ENCODE data around the gene LGALS7.

DNA sequence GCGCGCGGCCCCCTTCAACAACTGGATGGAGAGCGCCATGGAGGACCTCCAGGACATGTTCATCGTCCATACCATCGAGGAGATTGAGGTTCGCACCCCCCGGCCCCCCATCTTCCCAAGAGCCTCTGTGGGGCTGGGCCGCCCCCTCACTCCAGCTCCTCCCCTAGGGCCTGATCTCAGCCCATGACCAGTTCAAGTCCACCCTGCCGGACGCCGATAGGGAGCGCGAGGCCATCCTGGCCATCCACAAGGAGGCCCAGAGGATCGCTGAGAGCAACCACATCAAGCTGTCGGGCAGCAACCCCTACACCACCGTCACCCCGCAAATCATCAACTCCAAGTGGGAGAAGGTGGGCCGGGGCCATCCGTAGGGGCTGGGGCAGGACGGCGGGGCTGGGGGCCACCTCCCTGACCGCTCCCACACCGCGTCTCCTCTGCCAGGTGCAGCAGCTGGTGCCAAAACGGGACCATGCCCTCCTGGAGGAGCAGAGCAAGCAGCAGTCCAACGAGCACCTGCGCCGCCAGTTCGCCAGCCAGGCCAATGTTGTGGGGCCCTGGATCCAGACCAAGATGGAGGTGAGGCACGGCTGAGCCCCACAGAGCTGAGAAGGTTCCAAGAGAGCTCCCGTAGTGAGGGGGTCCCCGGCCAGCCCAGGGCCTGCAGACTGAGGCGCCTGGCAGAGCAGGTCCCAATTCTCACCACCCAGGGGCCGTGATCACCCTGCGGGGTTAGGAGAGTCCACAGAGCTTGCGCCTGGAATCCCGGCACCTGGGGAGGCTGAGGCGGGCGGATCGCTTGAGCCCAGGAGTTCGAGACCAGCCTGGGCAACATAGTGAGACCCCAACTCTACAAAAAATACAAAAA is 49.1 kb downstream of the LGALS7 start:
- TF ChIP-seq, protein P1, sequence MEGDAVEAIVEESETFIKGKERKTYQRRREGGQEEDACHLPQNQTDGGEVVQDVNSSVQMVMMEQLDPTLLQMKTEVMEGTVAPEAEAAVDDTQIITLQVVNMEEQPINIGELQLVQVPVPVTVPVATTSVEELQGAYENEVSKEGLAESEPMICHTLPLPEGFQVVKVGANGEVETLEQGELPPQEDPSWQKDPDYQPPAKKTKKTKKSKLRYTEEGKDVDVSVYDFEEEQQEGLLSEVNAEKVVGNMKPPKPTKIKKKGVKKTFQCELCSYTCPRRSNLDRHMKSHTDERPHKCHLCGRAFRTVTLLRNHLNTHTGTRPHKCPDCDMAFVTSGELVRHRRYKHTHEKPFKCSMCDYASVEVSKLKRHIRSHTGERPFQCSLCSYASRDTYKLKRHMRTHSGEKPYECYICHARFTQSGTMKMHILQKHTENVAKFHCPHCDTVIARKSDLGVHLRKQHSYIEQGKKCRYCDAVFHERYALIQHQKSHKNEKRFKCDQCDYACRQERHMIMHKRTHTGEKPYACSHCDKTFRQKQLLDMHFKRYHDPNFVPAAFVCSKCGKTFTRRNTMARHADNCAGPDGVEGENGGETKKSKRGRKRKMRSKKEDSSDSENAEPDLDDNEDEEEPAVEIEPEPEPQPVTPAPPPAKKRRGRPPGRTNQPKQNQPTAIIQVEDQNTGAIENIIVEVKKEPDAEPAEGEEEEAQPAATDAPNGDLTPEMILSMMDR (IDR thresholded peaks at IDR 0.05; ENCODE audit: insufficient read depth, low read depth, low read length) = no peak
- TF ChIP-seq EZH2 (IDR thresholded peaks at IDR 0.05; ENCODE audit: insufficient read depth, low read length) = no peak

Measured in astrocyte (in vitro differentiated cells and primary cell).